Anterior cingulate cortex (tissue), 58 donors: ENCODE measurements around the gene SEPTIN3.

Experiments
- DNase-seq, 58 donors: peaks; one replicate each; lab custom pipeline; 2025; lab: John Stamatoyannopoulos, UW

Gene SEPTIN3

GRCh38 chr22:41971431-41971830 is 2.2 kb downstream of the SEPTIN3 start:
- DNase-seq, result no peak

DNA sequence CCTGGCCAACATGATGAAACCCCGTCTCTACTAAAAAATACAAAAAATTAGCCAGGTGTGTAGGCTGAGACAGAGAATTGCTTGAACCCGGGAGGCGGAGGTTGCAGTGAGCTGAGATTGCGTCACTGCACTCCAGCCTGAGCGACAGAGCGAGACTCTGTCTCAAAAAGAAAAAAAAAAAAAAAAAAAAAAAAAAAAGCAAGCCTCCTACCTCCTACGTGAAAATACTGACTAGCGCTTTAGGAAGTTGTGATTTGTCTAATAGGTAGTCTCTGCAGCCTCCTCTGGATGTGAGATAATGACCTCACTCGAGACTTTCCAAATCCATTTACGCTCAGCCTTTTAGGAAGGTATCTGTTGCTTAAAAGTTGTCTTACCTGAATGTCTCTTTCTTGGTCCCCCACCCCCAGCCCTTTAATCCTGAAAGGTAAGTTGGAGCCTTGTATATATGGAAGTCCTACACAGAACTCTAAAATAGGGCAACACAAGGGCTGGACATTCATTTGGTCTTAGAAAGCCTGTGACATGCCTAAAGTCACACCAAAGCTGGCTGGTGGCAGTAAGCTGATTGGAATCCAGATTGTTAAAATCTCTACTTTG is 5.5 kb downstream of the SEPTIN3 start:
- no peak for DNase-seq

DNA sequence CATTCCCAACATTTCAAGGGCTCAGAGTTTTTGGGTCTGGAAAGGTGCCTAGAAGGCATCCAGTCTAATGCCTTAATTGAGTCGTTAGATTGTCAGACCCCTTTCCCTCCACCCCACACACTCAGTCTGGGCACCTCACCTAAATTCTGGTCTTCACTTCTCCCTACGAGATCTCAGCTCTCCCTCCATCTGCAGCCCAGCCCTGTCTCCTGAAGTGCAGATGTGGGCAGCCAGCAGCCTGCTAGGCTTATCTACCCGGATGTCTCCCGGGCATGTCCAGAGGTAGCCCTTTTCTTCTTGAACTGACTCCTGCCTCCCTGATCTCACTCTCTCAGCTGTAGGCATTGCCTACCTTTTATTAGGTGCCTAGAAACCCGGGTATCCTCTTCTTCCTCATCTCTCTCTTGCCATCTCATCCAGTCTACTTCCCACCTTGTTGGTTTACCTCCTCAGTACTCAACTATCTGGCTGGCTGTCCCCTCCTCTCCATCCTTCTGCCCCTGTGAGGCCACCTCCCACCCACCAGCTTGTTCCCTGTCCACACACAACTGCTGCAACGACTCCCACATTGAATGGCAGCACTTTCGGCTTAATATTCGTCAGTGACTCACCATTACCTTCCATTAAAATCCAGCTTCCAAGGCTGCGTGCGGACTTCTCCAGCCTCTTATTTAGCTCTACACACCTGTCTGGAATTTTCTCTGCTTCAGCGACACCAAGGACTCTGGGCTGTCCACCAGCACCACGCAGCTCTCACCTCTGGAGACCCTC is 6.2 kb downstream of the SEPTIN3 start:
- no peak for DNase-seq

DNA sequence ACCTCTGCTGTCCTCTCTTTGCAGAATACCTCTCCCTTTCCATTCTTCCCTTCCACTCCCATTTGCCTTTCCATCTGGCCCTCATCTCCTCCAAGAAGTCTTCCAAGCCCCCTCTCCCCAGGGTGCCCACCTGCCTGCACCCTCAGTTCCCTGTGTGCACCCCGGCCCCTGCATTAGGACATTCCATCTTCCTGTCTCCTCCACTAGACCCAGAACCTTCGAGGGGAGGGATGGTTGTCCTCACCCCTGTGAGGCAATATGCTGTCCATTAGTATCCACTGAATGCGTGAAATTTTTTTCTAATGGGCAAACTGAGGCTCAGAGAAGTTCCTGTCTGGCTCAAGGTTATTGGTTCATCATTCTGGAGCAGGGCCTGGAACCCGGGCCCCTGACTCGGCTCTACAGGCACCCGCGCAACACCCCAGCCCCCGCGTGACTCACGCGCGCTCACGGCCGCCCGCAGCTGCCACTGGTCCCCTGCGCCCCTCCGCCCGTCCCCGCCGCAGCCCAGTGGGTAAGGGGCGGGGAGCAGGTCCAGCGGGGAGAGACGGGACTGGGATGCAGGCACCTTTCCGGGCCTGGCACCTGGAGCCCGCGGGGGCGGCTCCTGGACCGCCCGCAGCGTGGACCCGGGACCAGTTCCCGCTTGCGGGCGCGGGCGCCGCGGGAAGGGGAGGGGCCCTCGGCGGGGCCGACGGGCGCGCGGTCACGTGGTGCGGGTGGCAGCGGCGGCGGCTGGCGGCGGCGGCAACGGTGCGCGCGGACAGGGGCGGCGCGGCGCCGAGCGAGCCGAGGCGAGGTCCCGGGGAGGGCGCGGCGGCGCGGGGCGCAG is 7.0 kb downstream of the SEPTIN3 start:
- peak in 49 of 58 donors; percentile 21 to 85 (median 59) for DNase-seq

DNA sequence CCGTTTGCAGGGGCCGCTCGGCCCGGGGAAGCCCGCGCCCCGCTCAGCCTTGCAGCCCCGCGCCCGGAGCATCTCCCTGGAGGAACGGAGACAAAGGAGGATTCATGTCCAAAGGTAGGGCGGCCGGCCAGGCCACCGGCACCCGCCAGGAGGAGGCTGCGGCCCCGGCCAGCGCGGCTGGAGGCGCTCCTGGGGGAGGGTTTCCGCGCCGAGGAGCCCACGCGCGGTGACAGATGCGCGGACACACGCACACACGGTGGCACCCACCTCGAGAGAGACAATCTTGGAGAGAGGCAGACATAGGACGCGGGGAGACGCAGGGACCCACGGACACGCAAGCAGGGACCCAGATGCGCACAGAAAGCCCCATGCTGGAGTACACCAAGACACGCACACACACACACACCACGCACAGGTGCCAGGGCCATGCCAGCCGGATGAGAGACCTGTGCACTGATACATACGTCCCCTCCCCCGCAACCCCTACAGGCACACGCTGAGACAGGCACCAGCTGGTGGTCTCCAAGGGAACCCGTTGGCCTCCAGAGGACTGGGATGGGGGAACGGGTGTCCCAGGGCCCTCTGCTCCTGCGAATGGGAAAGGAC is 7.8 kb downstream of the SEPTIN3 start:
- DNase-seq, result peak in 12 of 58 donors; percentile 18 to 57 (median 40)

DNA sequence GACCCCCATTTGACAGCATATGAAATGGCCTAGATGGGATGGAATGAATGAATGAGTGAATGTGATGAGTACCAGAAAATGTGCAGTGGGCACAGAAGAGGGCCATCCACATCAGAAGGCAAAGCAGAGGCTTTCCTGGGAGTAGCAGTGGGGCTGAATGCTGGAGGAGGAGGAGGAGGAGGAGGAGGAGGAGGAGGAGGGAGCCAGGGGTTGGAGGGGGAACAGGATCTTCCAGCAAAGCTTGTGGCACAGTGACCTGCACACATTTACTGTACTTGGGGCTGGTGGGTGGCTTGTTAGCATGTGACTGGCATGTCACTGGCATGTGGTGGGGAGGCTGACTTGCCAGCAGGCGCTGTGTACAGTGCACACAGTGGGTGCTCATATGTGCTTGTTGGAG is 9.5 kb downstream of the SEPTIN3 start:
- no peak for DNase-seq

GRCh38 chr22:41979423-41980250 is 10.4 kb downstream of the SEPTIN3 start:
- DNase-seq, result peak in 35 of 58 donors; percentile 9 to 71 (median 34)

- no peak for DNase-seq
Measured at GRCh38 chr22:41982865-41983264, 13.6 kb downstream of the SEPTIN3 start.

DNA sequence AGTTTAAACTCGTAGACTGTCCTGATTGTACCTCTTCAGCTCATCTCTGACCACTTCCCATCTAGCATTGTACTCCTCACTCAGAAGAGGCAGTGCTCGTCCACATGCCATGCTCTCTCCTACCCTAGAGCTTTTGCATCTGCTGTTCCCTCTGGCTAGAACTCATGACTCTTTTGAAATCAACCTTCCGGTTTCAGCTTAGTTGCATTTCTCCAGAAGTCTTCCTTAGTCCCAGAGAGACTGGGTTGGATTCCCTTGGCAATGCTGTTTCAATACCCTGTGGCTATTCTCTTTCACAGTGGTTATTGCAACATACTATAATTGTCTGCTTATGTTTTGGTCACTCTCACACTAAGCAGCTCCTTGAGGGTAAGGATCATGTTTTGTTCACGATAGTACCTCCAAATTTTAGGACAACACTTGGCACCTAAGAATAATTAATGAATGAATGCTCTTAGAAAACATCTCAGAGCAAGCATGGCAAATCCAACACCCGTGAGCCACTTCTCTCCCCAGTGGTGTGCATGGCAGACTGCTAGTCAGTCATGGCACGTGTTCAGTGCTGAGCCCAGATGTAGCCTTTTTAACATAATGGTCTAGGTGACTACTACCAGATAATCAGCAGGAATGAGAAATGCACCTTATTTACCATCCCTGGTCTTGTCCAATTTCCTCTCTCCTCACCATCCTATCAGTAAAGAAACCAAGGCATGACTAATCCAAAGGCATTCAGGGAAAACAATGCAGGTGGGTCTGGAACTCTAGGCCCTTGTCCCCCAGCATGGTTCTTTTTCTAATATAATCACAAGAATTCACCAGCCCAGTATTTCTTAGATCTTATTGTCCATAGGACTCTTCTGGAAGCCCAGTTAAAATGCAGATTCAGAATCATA is 14.5 kb downstream of the SEPTIN3 start:
- DNase-seq, result no peak

DNA sequence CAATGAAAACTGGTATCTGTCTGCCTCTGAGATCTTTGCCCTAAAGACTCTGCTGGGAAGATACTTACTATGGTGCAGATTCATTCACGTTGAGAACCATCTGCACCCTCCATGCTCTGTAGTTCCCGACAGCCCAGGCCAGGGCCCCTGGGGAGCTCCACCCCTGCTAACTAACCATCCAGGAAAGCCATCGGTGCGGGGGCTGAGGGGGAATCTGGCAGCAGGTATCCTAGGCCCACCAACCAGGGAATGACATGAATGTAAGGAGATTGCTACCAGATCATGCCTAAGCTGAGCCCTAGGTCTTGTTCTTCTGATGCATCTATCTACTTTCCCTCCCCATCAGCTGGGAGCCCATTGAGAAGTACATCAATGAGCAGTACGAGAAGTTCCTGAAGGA is 18.0 kb downstream of the SEPTIN3 start:
- no peak for DNase-seq

GRCh38 chr22:41989246-41989645 is 20.0 kb downstream of the SEPTIN3 start:
- DNase-seq, result no peak

DNA sequence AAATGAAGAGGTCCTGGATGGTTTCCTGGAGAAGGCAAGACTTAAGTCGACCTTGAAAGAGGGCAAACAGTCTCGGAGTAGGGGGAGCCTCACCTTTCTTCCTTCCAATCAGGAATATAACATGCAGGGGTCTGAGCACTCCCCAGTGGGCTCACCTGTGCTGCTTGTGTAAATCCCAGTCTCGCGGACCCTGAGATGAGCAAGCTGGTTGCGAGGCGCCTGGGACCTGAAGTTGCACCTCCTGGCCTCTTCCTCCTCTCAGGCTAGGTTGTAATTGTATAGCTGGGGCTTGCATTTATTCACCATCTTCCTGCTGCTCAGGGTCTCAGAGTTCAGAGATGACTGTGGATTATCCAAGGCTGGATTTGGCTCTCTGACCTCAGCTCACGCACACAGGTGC is 21.9 kb downstream of the SEPTIN3 start:
- DNase-seq, result no peak

DNA sequence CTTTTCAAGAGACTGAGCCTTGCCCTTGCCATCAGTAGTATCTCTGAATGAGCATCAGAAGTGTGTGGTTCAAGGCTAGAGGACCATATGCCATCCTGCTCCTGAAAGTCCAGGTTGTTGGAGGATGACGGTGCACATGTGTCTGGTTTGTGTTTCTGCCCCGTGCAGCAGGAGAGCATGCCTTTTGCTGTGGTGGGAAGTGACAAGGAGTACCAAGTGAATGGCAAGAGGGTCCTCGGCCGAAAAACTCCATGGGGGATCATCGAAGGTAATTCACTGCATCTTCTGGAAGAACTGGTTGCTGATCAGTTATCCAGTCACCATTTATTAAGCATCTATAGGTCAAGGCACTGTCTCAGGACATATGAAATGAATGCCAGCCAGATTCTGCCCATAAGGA is 23.3 kb downstream of the SEPTIN3 start:
- no peak for DNase-seq

- DNase-seq, result no peak
Measured at GRCh38 chr22:41995211-41995610, 26.0 kb downstream of the SEPTIN3 start.

DNA sequence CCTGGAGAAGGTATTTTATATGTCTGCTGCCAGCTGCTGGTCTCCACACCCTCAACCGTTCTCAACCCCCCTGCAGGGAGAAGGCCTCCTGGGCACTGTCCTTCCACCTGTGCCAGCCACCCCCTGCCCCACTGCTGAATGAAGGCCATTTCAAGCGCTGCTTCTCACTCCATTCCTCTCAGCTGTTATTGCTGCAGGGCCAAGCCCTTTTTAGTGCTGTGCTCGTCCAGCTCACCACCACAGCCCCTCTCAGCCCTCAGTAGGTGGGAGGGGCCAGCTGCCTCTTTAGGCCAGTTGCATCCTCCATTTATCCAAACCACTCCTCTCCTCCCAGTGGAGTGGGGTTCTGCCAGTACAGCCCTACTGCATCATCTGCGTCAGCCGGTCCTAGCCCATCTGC is 27.6 kb downstream of the SEPTIN3 start:
- no peak for DNase-seq

GRCh38 chr22:41998361-41999261 is 29.4 kb downstream of the SEPTIN3 start, which contains the start of gene WBP2NL:
WBP2NL (plus strand) TSS chr22:41998788; CDS start chr22:41998819, 31 bp downstream.
- DNase-seq, result peak in 56 of 58 donors; percentile 37 to 91 (median 79)

DNA sequence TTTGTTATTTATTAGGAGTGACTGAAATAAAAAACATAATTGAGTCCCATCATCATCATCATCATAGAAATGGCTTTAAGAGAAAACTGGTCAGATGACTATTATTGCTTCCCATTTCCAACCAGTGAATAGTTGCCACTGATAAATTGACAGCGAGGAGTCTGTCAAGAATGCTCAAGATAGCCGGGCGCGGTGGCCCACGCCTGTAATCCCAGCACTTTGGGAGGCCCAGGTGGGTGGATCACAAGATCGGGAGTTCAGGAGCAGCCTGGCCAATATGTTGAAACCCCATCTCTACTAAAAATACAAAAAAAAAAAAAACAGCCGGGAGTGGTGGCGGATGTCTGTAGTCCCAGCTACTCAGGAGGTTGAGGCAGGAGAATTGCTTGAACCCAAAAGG is 31.2 kb downstream of the SEPTIN3 start:
- DNase-seq, result no peak

DNA sequence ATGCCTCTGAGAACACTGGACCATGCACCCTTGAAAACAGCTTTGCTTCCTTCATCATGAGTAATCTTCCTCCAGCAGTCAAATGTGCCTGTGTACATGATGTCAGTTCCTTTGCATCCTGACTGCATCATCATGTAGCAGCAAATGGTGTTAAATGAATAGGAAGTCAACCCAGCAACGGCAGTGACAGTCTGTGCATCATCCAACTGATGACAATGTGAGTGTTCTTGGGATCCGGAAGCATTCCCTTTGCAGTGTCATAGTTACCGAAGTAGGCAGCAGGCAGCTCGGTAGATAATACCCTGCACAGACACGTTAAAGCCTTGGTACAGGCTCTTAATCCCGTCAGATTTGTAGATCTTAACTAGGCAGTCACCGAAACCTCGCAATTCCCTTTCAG is 31.9 kb downstream of the SEPTIN3 start:
- DNase-seq, result no peak
